NCI-H1105 (cell line): ENCODE results near the gene ASXL1.
"Not testable (repeated sequence)": the region's sequence is repeated elsewhere in the genome, so short reads cannot be mapped to it uniquely, and the experiment has no call there.

Experiments used
- DNase-seq: peaks from one replicate; lab custom pipeline; 2025; lab: John Stamatoyannopoulos, UW

ASXL1 gene

GRCh38 chr20:32465901-32466675 is 108.0 kb downstream of the ASXL1 start:
- not testable (repeated sequence) for DNase-seq

- DNase-seq = no peak
These were observed 108.8 kb downstream of the ASXL1 start for GRCh38 chr20:32466739-32467505.

- DNase-seq = no peak
These were observed 109.6 kb downstream of the ASXL1 start for GRCh38 chr20:32467506-32468312.

GRCh38 chr20:32468313-32468640 is 110.1 kb downstream of the ASXL1 start:
- no peak for DNase-seq

GRCh38 chr20:32468860-32469259 is 110.7 kb downstream of the ASXL1 start:
- no peak for DNase-seq

- no peak for DNase-seq
These were observed 112.1 kb downstream of the ASXL1 start for GRCh38 chr20:32470025-32470861.

GRCh38 chr20:32470940-32471339 is 112.8 kb downstream of the ASXL1 start:
- DNase-seq = no peak

- no peak for DNase-seq
These were observed 114.6 kb downstream of the ASXL1 start for GRCh38 chr20:32472581-32473207.

GRCh38 chr20:32473231-32474008 is 115.3 kb downstream of the ASXL1 start:
- no peak for DNase-seq

GRCh38 chr20:32474009-32474716 is 116.0 kb downstream of the ASXL1 start:
- DNase-seq = no peak

- no peak for DNase-seq
These were observed 116.5 kb downstream of the ASXL1 start for GRCh38 chr20:32474717-32474966.

GRCh38 chr20:32474967-32475811 is 117.1 kb downstream of the ASXL1 start:
- no peak for DNase-seq

GRCh38 chr20:32476684-32477593 is 118.8 kb downstream of the ASXL1 start:
- no peak for DNase-seq

GRCh38 chr20:32477594-32478512 is 119.7 kb downstream of the ASXL1 start:
- DNase-seq = no peak

GRCh38 chr20:32478576-32478975 is 120.4 kb downstream of the ASXL1 start:
- no peak for DNase-seq

GRCh38 chr20:32479012-32479411 is 120.9 kb downstream of the ASXL1 start:
- no peak for DNase-seq

GRCh38 chr20:32479697-32480171 is 121.6 kb downstream of the ASXL1 start:
- DNase-seq = no peak
